Measurements from ENCODE around the gene TWF2.

TWF2 gene

DNA sequence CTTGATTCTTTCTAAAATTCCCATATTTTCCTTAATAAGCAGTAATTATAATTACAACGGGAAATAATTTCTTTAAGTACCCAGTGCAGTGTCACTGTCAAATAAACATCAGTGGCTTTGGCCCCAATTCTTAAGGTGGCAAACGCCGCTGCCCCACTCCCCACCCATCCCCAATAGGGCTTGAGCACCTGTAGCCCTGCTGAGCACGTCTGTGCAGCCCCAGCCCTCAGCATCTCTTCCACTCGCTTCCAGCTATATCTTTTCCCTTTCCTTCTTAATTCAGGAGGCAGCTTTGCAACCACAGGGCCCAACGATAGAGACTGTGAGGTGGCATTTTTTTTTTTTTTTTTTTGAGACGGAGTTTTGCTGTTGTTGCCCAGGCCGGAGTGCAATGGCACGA lies 15.7 kb upstream of the TWF2 start:
- H3K36me3 ChIP-seq (ENCODE audit: control insufficient read depth, insufficient read depth, low read length): peaks cover 38% of the 10 kb centered on the region
- DNase-seq (ENCODE audit: extremely low read depth, insufficient read length): no peak
- H3K27me3 ChIP-seq (replicated peaks; ENCODE audit: control insufficient read depth, insufficient read depth, low read length): no peaks in the 10 kb centered on the region
- TF ChIP-seq, protein P1, sequence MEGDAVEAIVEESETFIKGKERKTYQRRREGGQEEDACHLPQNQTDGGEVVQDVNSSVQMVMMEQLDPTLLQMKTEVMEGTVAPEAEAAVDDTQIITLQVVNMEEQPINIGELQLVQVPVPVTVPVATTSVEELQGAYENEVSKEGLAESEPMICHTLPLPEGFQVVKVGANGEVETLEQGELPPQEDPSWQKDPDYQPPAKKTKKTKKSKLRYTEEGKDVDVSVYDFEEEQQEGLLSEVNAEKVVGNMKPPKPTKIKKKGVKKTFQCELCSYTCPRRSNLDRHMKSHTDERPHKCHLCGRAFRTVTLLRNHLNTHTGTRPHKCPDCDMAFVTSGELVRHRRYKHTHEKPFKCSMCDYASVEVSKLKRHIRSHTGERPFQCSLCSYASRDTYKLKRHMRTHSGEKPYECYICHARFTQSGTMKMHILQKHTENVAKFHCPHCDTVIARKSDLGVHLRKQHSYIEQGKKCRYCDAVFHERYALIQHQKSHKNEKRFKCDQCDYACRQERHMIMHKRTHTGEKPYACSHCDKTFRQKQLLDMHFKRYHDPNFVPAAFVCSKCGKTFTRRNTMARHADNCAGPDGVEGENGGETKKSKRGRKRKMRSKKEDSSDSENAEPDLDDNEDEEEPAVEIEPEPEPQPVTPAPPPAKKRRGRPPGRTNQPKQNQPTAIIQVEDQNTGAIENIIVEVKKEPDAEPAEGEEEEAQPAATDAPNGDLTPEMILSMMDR (IDR thresholded peaks at IDR 0.05; ENCODE audit: insufficient read depth, low read length, poor library complexity, severe bottlenecking): no peak
- no peak overlapping the region for H3K4me3 ChIP-seq (replicated peaks; ENCODE audit: low read depth, low read length)

DNA sequence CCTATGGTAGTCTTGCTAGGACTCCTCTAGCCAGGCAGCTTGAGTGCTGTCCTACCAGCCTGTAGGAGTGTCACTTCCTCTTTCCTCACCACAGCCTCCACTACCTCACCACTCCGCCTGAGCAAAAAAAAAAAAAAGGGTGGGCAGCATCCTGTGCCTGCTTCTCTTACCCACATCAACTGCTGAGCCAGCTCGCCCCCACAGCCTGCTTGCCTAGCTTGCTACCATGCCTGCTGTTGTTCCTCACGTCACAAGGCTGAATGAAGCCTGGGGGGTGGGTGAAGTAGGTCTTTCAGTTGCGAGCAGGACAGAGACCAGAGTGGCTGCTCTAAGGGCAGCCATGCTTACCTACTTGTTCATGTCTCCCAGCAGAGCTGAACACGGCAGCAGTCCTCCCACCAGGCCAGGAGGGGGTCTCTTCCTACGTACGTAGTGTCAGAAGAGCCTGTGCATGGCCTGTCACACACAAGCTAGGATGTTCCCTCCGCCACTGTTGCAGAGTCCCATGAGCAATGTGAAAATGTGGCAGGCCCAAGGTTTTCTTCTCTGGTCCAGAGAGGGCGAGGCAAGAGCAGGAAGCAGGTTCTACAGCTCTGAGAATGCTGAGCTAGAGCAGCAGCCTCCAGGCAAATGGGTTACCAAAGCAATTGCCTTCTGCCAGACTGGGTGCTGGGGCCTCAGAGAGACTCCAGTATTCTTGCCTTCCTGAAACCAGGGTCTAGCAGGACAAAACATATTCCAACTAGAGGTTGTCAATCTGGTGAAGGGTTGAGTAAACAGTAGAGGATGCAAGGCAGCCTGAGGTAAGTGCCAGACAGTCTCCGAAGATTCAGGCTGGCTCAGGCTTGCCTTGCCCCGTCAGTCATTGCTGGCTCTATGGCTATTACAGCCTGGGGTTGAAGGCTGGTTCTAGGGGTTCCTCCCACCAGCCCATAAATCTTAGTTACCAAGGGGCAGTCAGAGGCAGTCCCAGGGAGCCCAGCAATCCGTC lies 14.7 kb upstream of the TWF2 start:
- no peak overlapping the region for H3K4me3 ChIP-seq (replicated peaks; ENCODE audit: low read depth, low read length)
- no peaks in the 10 kb centered on the region for H3K27me3 ChIP-seq (replicated peaks; ENCODE audit: control insufficient read depth, insufficient read depth, low read length)
- H3K36me3 ChIP-seq (ENCODE audit: control insufficient read depth, insufficient read depth, low read length): peaks cover 40% of the 10 kb centered on the region
- peak; percentile 82 for DNase-seq (ENCODE audit: extremely low read depth, insufficient read length)
- TF ChIP-seq, protein P1 (IDR thresholded peaks at IDR 0.05; ENCODE audit: insufficient read depth, low read length, poor library complexity, severe bottlenecking): no peak

DNA sequence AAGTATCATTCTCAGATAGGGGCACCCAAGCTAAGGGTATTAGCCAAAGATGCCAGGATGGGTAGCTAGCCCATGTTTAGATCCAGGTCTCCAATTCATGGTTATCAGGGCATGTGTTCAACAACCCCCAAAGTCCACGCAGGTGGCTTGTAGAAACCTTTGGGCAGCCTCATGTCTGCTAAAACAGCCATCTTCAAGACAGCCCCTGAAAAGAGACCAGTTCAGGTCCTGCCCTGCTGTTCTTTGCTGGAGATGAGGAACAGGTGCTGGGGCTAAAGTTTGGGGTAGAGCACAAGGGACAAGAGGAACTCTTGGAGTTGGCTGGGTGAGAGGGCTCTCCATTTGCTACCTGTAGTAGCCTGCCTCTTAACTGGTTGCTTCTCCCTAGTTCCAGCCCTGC lies 11.2 kb upstream of the TWF2 start:
- no peak for DNase-seq (ENCODE audit: extremely low read depth, insufficient read length)
- peaks cover 20% of the 10 kb centered on the region for H3K36me3 ChIP-seq (ENCODE audit: control insufficient read depth, insufficient read depth, low read length)

GRCh38 chr3:52249683-52250082 lies 10.7 kb upstream of the TWF2 start:
- Histone ChIP-seq H3K36me3 (ENCODE audit: control insufficient read depth, insufficient read depth, low read length) (peaks cover 20% of the 10 kb centered on the region), H3K27me3 (replicated peaks; ENCODE audit: control insufficient read depth, insufficient read depth, low read length) (no peaks in the 10 kb centered on the region), H3K4me3 (replicated peaks; ENCODE audit: low read depth, low read length) (no peak overlapping the region)
- TF ChIP-seq, protein P1 (IDR thresholded peaks at IDR 0.05; ENCODE audit: insufficient read depth, low read length, poor library complexity, severe bottlenecking): no peak
- DNase-seq (ENCODE audit: extremely low read depth, insufficient read length): no peak

More for the DNA sequence above, 11.2 kb upstream of the TWF2 start:
- TF ChIP-seq, protein P1 (IDR thresholded peaks at IDR 0.05; ENCODE audit: insufficient read depth, low read length, poor library complexity, severe bottlenecking): no peak
- H3K4me3 ChIP-seq (replicated peaks; ENCODE audit: low read depth, low read length): no peak overlapping the region
- no peaks in the 10 kb centered on the region for H3K27me3 ChIP-seq (replicated peaks; ENCODE audit: control insufficient read depth, insufficient read depth, low read length)

- DNase-seq (ENCODE audit: extremely low read depth, insufficient read length): no peak
- H3K27me3 ChIP-seq (replicated peaks; ENCODE audit: control insufficient read depth, insufficient read depth, low read length): no peaks in the 10 kb centered on the region
- no peak overlapping the region for H3K4me3 ChIP-seq (replicated peaks; ENCODE audit: low read depth, low read length)
- peaks cover 20% of the 10 kb centered on the region for H3K36me3 ChIP-seq (ENCODE audit: control insufficient read depth, insufficient read depth, low read length)
- TF ChIP-seq, protein P1 (IDR thresholded peaks at IDR 0.05; ENCODE audit: insufficient read depth, low read length, poor library complexity, severe bottlenecking): no peak
Measured at GRCh38 chr3:52248816-52249547, 10.0 kb upstream of the TWF2 start.
